Epithelial cell of proximal tubule (primary cell): Measurements from ENCODE around the gene SHBG. TPM values are rescaled to one million over a fixed set of nuclear protein-coding genes. Genes with fewer than 3 reads are reported as not detected.

Source experiments
- DNase-seq: peaks from one replicate; pipeline ENCODE4 v3.0.0-alpha.2; 2011; ENCODE audit warnings: low read depth
- H3K4me3 ChIP-seq: 2 replicates; pipeline ENCODE4 v1.5.1; 2011; ENCODE audit warnings: low read depth, mild to moderate bottlenecking, low read length
- total RNA-seq: library from RNA; depleted of rRNA; stranded (reverse); fragments of >200 nt; gene quantifications from 2 replicates; pipeline ENCODE4 v1.2.3, GENCODE V29; 2015
- TF ChIP-seq, protein P1 (sequence below): conservative IDR thresholded peaks from 2 replicates; pipeline ENCODE4 v1.5.1; 2012; ENCODE audit warnings: low read depth, mild to moderate bottlenecking, low read length

SHBG gene
- total RNA-seq: not detected in 2 replicates

- no peak for DNase-seq
- TF ChIP-seq, protein P1, sequence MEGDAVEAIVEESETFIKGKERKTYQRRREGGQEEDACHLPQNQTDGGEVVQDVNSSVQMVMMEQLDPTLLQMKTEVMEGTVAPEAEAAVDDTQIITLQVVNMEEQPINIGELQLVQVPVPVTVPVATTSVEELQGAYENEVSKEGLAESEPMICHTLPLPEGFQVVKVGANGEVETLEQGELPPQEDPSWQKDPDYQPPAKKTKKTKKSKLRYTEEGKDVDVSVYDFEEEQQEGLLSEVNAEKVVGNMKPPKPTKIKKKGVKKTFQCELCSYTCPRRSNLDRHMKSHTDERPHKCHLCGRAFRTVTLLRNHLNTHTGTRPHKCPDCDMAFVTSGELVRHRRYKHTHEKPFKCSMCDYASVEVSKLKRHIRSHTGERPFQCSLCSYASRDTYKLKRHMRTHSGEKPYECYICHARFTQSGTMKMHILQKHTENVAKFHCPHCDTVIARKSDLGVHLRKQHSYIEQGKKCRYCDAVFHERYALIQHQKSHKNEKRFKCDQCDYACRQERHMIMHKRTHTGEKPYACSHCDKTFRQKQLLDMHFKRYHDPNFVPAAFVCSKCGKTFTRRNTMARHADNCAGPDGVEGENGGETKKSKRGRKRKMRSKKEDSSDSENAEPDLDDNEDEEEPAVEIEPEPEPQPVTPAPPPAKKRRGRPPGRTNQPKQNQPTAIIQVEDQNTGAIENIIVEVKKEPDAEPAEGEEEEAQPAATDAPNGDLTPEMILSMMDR: no peak
- H3K4me3 ChIP-seq: no peak within 1 kb of the TSS
Measured at GRCh38 chr17:7629939-7630571, at the start of gene SHBG. TSS of gene SHBG (plus strand) at chr17:7630135. CDS start at chr17:7630173, 38 bp downstream.

GRCh38 chr17:7580604-7581575, 49.0 kb upstream of the SHBG start:
- TF ChIP-seq, protein P1: no peak
- no peak overlapping the region for H3K4me3 ChIP-seq
- no peak for DNase-seq

- DNase-seq: no peak
- TF ChIP-seq, protein P1: no peak
- peak overlapping the region; percentile 63 for H3K4me3 ChIP-seq
Measured at GRCh38 chr17:7582396-7583252, 47.3 kb upstream of the SHBG start.

DNA sequence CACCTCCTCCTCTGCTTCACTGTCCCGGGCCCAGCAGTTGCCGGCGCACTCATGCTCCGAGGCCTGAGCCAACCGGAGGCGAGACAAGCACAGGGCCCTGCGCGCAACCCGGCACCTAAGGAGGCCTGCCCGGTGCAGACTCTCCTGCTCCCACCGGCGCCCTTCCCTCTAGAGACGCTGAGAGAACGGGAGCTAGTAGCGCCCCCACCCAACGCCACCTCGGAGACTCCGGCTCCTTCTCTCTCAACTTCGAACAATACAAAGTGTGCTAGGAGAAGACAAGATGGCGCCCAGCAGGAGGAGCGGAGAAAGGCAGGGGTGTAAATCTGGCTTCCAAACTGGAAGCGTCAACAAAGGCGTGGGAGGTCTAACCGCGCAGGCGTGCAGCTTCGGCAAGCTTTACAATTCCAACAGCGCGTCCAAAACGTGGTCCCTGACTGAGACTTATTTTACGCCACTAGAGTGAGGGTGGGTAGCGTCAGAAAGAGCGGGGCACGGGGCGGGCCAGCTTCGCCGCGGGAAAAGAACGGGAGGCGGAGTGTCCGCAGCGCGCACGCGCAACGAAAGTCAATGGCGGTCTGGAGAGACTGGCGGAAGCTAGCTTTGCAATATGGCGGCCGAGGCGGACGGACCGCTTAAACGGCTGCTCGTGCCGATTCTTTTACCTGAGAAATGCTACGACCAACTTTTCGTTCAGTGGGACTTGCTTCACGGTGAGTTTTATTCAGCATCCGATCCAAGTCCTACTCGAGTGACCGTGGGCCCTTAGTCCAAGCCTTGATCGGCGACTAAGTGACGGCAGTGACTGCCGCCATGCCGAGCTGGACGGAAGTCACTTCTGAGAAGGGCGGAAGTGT, 46.5 kb upstream of the SHBG start, which contains the start of gene MPDU1:
TSS of gene MPDU1 (plus strand) at position 600 of the 857 bp plus-strand sequence. CDS start at position 611, 11 bp downstream.
- peak; percentile 74 for DNase-seq
- TF ChIP-seq, protein P1: peak; percentile 3
- peak within 1 kb of the TSS; percentile 63 for H3K4me3 ChIP-seq

DNA sequence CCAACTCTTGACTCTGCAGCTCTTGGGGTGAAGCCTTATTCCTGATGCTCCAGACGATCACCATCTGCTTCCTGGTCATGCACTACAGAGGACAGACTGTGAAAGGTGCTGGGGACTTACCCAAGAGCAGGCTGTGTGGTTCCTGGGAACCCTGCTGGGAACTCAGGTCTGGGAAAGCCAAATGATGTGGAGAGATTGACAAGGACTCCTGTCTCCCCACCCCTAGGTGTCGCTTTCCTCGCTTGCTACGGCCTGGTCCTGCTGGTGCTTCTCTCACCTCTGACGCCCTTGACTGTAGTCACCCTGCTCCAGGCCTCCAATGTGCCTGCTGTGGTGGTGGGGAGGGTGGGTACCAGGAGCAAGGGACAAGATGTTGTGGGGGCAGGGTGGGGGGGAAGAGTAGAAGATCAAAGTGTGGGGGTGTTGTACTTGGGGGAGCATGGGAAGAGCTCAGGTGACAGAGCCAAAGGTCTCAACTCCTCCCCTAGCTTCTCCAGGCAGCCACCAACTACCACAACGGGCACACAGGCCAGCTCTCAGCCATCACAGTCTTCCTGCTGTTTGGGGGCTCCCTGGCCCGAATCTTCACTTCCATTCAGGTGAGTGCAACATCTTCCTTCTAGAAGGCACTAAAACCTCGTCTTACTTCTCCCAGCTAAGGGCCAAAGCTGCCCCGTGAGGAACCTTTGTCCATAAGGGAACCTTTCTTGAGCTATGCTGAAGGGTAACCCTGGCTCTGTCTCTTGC, 43.1 kb upstream of the SHBG start:
- TF ChIP-seq, protein P1: peak; percentile 44
- no peak overlapping the region for H3K4me3 ChIP-seq
- DNase-seq: no peak
